NCI-H345 (cell line): Measurements from ENCODE around the gene E2F3.

Experiments
- DNase-seq: peaks from one replicate; lab custom pipeline; 2025; lab: John Stamatoyannopoulos, UW

E2F3 gene

DNA sequence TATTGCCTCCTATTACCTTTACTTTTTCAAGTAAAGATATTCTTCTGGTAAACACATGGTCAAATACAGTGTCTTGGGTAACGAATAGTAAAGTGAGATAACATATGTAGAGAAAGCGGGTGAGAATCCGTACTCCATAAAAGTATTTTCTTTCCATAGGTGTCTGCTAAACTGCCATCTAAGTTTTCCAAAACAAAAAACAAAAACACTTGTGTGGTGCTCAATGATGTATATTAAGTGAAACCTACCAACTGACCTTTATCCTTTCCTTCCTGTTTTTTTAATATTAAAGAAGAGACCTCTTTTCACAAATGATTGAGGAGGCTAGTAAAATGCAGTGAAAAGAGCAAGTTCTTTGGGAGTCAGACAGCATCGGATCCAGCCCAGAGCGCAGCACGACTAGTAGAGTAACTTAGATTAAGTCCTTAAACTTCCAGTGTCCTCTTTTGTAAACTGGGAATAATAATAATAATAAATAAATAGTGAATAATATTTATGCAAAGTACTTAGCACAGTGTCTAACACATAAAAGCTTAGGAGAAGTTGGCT, 132.1 kb downstream of the E2F3 start:
- no peak for DNase-seq

DNA sequence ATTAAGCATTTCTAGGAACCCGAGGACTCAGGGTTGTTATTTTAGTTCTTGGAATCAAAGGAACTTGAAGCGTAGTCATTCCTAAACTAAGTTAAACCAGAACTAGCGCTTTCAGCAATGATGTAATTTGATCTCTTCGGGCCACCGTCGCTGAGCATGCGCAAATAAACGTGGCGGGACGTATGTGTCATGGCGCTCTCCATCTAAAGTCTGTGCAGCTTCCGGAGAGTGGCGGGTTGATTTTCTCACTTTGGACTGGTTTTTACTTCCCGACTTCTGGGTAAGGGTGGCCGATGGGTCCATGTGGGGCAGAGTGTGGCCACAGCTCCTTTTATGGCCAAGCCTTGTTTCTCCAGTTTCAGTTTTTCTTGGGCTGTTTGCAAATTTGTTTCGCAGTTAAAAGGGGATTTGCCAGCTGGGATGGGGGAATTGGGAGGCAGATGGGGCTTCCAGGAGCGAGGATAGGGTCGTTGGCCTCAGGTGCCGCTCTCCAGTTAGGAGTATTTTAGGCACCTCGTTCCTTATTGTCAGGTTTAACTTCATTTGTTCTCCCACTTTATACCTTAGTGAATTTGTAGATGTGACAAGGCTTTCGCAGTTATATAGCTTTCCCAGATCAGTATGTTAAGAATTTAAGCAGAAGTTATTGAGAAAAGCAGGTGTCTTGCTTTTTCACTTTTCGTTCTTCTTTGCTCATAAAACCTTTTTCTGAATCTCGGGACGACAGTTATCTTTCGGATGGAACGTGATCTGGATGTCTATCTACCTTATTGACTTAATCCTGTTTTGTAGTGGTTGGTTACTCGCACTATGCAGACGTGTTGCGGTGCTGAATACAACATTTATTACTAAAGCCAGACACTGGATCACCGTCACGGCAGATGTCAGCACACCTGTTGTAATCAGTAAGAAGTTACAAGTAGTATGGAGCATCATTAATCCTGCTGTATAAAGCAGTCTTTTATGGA, 132.9 kb downstream of the E2F3 start, which contains the start of gene CDKAL1:
Gene CDKAL1 (plus strand): TSS at position 163 of the 968 bp plus-strand sequence. CDS start 11,894 bp downstream, outside the sequence.
- DNase-seq = peak; percentile 87

DNA sequence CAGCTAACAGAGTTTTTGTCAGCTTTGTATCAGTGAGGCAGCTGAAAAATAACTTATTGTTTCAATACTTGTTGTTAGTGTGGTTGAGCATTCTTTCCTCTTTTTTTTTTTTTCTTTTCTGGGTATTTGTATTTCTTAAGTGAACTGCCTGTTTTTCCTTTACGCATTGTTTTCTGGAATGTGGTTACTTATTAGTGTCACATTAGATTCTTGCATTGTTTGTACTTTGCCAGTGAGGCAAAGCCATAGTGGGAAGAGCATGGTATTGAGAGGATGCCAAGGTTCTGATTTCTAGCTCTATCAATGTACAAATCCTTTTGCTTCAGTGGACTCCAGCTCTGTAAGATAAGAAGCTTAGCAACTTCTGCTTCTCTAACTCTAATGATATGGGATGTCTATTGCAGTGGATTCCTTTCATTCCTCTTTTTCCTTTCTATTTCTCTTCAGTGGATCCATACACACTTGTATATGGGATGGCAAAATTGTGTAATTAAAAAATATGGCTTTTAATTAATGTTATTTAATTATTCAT, 136.5 kb downstream of the E2F3 start:
- DNase-seq = no peak

GRCh38 chr6:20538907-20539306, 137.2 kb downstream of the E2F3 start:
- DNase-seq = no peak

- DNase-seq = no peak
Measured at GRCh38 chr6:20539387-20539786, 137.7 kb downstream of the E2F3 start.

GRCh38 chr6:20540683-20541082, 139.0 kb downstream of the E2F3 start:
- no peak for DNase-seq

DNA sequence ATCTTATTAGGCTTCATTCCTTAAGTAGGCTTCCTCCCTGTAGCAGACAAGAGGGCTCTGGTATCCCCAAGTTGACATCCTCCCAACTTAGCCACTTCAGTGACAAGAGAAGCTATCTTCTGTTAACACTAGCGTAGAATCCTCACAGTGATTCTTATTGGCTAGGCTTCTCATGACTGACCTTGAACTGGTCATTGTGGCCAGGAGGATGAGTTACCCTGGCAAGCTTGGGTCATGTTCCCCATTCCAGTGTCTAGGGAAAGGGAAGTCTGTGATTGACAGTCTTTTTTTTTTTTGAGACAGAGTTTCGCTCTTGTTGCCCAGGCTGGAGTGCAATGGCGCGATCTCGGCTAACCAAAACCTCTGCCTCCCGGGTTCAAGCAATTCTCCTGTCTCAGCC, 139.7 kb downstream of the E2F3 start:
- no peak for DNase-seq

- peak; percentile 97 for DNase-seq
Measured at GRCh38 chr6:20542927-20543602, 141.4 kb downstream of the E2F3 start.
